Heart left ventricle (tissue), 16 donors: ENCODE results near the gene PACS2. TPM values are rescaled to one million over a fixed set of nuclear protein-coding genes. Genes with fewer than 3 reads are reported as not detected.

Experiments used
- ATAC-seq, 4 donors: fragments of 200-7000 bp; cut with Tn5 transposase; one replicate each; pipeline ENCODE4 v1.9.1; 2020 to 2022; ENCODE audit warnings: moderate library complexity in 4 of 4, mild to moderate bottlenecking in 3 of 4, moderate number of reproducible peaks in 1 of 4
- DNase-seq, 5 donors: peaks; one replicate each; pipeline ENCODE4 v3.0.0-alpha.2; 2020
- H3K27ac ChIP-seq, 12 donors: fragments of 200-600 bp; sonication (generic) in 4 of 12; one replicate each; pipeline versions ENCODE4 v1.5.0 to v1.8.0; 2016 to 2022; ENCODE audit warnings: mild to moderate bottlenecking in 2 of 12
- H3K27me3 ChIP-seq, 9 donors: fragments of 200-600 bp; sonication (generic) in 2 of 9; one replicate each; pipeline versions ENCODE4 v1.5.1 to v1.8.0; 2016 to 2022; ENCODE audit warnings: mild to moderate bottlenecking in 3 of 9
- H3K36me3 ChIP-seq, 9 donors: fragments of 200-600 bp; sonication (generic) in 2 of 9; one replicate each; pipeline versions ENCODE4 v1.5.0 to v1.8.0; 2018 to 2022; ENCODE audit warnings: mild to moderate bottlenecking in 2 of 9
- H3K4me1 ChIP-seq, 12 donors: fragments of 200-600 bp; sonication (generic) in 4 of 12; one replicate each; pipeline versions ENCODE4 v1.5.0 to v1.8.0; 2016 to 2022; ENCODE audit warnings: mild to moderate bottlenecking in 3 of 12
- H3K4me3 ChIP-seq, 12 donors: fragments of 200-600 bp; sonication (generic) in 4 of 12; one replicate each; pipeline versions ENCODE4 v1.5.0 to v1.8.0; 2017 to 2022; ENCODE audit warnings: mild to moderate bottlenecking in 9 of 12, moderate library complexity in 4 of 12
- H3K9me3 ChIP-seq, 12 donors: fragments of 200-600 bp; sonication (generic) in 4 of 12; one replicate each; pipeline versions ENCODE4 v1.5.0 to v1.8.0; 2016 to 2022; ENCODE audit warnings: mild to moderate bottlenecking in 1 of 12
- CTCF ChIP-seq, 12 donors: fragments of 200-600 bp; sonication (generic) in 4 of 12; IDR thresholded peaks; one replicate each; pipeline versions ENCODE4 v1.5.0 to v1.8.0; 2018 to 2022; ENCODE audit warnings: antibody characterized with exemption in 12 of 12, mild to moderate bottlenecking in 5 of 12
- POLR2A ChIP-seq, 2 donors: fragments of 450-650 bp; IDR thresholded peaks; one replicate each; pipeline ENCODE4 v1.6.1; 2017; ENCODE audit warnings: antibody characterized with exemption in 2 of 2, mild to moderate bottlenecking in 2 of 2, moderate library complexity in 2 of 2
- WGBS, 4 donors: extraction: QIAGEN DNeasy Blood & Tissue Kit in 2 of 4; methylation state at CpG; one replicate each; pipeline versions ENCODE4 v1.1.5 to v1.1.7; 2013 to 2018; 5-methylcytosine and 5-hydroxymethylcytosine counted together
- intact Hi-C, 10 donors: fragments of 100-400 bp; cut with DNase I; formaldehyde crosslinking; loops; one replicate each; pipeline versions ENCODE4 v1.11.1 to v1.14.2; 2022
- polyA plus RNA-seq, 2 donors: library from polyadenylated mRNA; stranded (reverse); fragments of 200-250 nt; gene quantifications; one replicate each; pipeline ENCODE4 v1.2.3, GENCODE V29; 2013
- total RNA-seq, 9 donors: library from RNA; depleted of rRNA in 2 of 9; stranded (reverse); fragments of >200 nt in 2 of 9; fragmentation: NEBNext Ultra II Directional in 3 of 9; extraction: Animal tissue kit (Norgen Biotek cat#: 25700) in 3 of 9; gene quantifications; one replicate each; pipeline versions ENCODE4 v1.1.0 to v1.2.4, GENCODE V29; 2016 to 2023
- donor health status: ischemic (EF 13 %, LVEDD 7.1; RV severe dilation, severe dysfunction).
- donor health status: healthy with polysubstance abuse.
- donor health status: DM: no; HTN: yes; CAD: no.
- donor health status: DM: no; HTN: no; CAD: no.
- donor health status: ischemic (EF 25% LVEDD 6.9; RV normal size, moderate dysfunction).
- donor health status: ischemic (EF 25% LVEDD 5.7; RV mildly dilated, moderate dysfunction).
- donor health status: healthy.
- donor health status: DM: yes; HTN: yes; CAD: no.
- donor health status: ischemic (EF 35%, LVEDD 5.7; RV mildly dilated, moderate dysfunction).
- donor health status: nonischemic (EF 11% LVEDD 7.7; RV severe dilation, severe dysfunction).
- donor health status: DM: yes; HTN: yes; CAD: no.
- donor health status: PGD.
- donor health status: ischemic (EF 29% LVEDD 5.4; RV normal size, mild dysfunction).
- donor health status: nonischemic (EF 23%, LVEDD 6.1; RV moderate dilation, normal function).

The PACS2 gene
- total and polyA plus RNA-seq, 11 donors, result 47.3 to 90.3 (median 60.8) TPM

GRCh38 chr14:105363847-105364708, 49.5 kb downstream of the PACS2 start:
- intact Hi-C loops, result no loop called here
- Histone ChIP-seq H3K4me3 (peak overlapping the region in 1 of 12 donors; percentile 30), H3K27me3 (no peaks in the 10 kb centered on the region), H3K4me1 (peaks cover 0 to 7% (median 0%) of the 10 kb centered on the region in 12 donors), H3K27ac (no peak overlapping the region), H3K9me3 (no peaks in the 10 kb centered on the region), H3K36me3 (peaks cover 0 to 38% (median 21%) of the 10 kb centered on the region in 9 donors)
- TF ChIP-seq POLR2A (IDR thresholded peaks at IDR 0.05) (no peak), CTCF (IDR thresholded peaks at IDR 0.05) (no peak)
- peak in 1 of 4 donors; percentile 32 for ATAC-seq
- 12 to 27% (median 17%) methylated on average over 32 to 58 of the region's 58 CpGs for WGBS, 4 donors
- no peak for DNase-seq

- 88 to 100% (median 91%) methylated on average over 1 to 11 of the region's 11 CpGs for WGBS, 4 donors
- DNase-seq (no peak), ATAC-seq (peak in 2 of 4 donors; percentile 8 to 15)
- Histone ChIP-seq H3K4me1 (peaks cover 0 to 7% (median 0%) of the 10 kb centered on the region in 12 donors), H3K36me3 (peaks cover 0 to 37% (median 22%) of the 10 kb centered on the region in 9 donors), H3K27ac (no peak overlapping the region), H3K9me3 (no peaks in the 10 kb centered on the region), H3K4me3 (no peak overlapping the region), H3K27me3 (no peaks in the 10 kb centered on the region)
- intact Hi-C loops, result no loop called here
- TF ChIP-seq POLR2A (IDR thresholded peaks at IDR 0.05) (no peak), CTCF (IDR thresholded peaks at IDR 0.05) (no peak)
Measured at GRCh38 chr14:105365101-105365500, 50.6 kb downstream of the PACS2 start.

- TF ChIP-seq CTCF (IDR thresholded peaks at IDR 0.05), result no peak
- TF ChIP-seq POLR2A (IDR thresholded peaks at IDR 0.05), result no peak
- Histone ChIP-seq H3K27ac (no peak overlapping the region), H3K36me3 (peaks cover 0 to 38% (median 20%) of the 10 kb centered on the region in 9 donors), H3K27me3 (no peaks in the 10 kb centered on the region), H3K9me3 (no peaks in the 10 kb centered on the region), H3K4me3 (no peak overlapping the region), H3K4me1 (peaks cover 0 to 8% (median 0%) of the 10 kb centered on the region in 12 donors)
- intact Hi-C loops, result no loop called here
- 97 to 100% (median 98%) methylated on average over 12 of the region's 12 CpGs for WGBS, 4 donors
- ATAC-seq (no peak), DNase-seq (no peak)
Measured at GRCh38 chr14:105365681-105366080, 51.1 kb downstream of the PACS2 start.

- peak in 1 of 5 donors; percentile 60 for DNase-seq
- H3K4me3 ChIP-seq, result no peak overlapping the region
- WGBS, 4 donors, result 92 to 96% (median 95%) methylated on average over 20 to 23 of the region's 23 CpGs
- H3K27me3 ChIP-seq, result no peaks in the 10 kb centered on the region
- H3K9me3 ChIP-seq, result no peaks in the 10 kb centered on the region
- no peak for ATAC-seq
- H3K36me3 ChIP-seq, result peaks cover 0 to 34% (median 15%) of the 10 kb centered on the region in 9 donors
- H3K4me1 ChIP-seq, result peaks cover 0 to 13% (median 1%) of the 10 kb centered on the region in 12 donors
- TF ChIP-seq CTCF (IDR thresholded peaks at IDR 0.05), result no peak
- no peak for TF ChIP-seq POLR2A (IDR thresholded peaks at IDR 0.05)
- intact Hi-C loops, result no loop called here
- H3K27ac ChIP-seq, result no peak overlapping the region
Measured at GRCh38 chr14:105366386-105367074, 52.0 kb downstream of the PACS2 start.
